ENCODE results near the gene FARS2.

Gene FARS2

GRCh38 chr6:5471637-5472398, 210.5 kb downstream of the FARS2 start:
- DNase-seq, result no peak

GRCh38 chr6:5472571-5472970, 211.3 kb downstream of the FARS2 start:
- DNase-seq, result no peak

GRCh38 chr6:5475779-5476178, 214.5 kb downstream of the FARS2 start:
- DNase-seq, result no peak

GRCh38 chr6:5478380-5478779, 217.1 kb downstream of the FARS2 start:
- no peak for DNase-seq

GRCh38 chr6:5481033-5481432, 219.7 kb downstream of the FARS2 start:
- DNase-seq, result no peak

DNA sequence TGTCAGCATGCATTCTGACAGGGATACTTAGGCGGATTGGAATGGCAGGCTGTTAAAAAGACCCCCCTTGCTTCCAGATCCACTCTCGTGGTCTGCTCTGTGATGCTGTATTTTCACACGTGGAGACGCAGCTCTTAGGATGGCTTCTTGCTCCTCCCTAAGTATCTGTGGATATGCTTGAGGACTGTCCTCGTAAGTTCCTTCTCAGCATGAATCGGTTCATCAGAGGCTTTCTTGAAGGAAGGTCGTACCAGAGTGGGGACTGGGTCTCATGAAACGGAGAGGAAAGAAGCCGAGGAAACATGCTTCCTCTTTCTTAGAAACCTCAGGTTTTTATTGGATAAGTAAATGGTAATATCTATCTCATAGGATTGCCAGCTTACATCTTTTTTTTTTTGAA, 220.4 kb downstream of the FARS2 start:
- DNase-seq, result no peak

DNA sequence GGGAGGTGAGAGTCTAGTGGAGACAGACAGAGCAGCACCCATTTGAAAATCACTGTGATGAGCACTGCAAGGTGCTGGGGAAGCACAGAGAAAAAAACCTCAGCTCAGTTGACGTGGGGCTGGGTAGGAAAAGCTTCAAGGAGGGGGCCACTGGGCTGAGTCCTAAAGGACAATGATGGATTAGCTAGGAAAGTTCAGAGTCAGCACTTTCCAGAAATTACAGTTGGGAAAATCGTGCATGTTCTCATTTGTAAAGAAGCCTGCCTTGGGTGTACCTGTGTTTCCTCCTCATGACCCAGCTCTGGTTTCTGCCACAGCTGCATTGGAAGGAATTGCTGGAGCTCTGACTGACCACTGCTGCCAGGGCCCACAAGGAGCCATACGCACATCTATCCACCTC, 221.3 kb downstream of the FARS2 start:
- DNase-seq, result no peak

- no peak for DNase-seq
Measured at GRCh38 chr6:5484692-5485091, 223.4 kb downstream of the FARS2 start.

- no peak for DNase-seq
Measured at GRCh38 chr6:5486214-5486613, 224.9 kb downstream of the FARS2 start.

- DNase-seq, result no peak
Measured at GRCh38 chr6:5490501-5491069, 229.3 kb downstream of the FARS2 start.

DNA sequence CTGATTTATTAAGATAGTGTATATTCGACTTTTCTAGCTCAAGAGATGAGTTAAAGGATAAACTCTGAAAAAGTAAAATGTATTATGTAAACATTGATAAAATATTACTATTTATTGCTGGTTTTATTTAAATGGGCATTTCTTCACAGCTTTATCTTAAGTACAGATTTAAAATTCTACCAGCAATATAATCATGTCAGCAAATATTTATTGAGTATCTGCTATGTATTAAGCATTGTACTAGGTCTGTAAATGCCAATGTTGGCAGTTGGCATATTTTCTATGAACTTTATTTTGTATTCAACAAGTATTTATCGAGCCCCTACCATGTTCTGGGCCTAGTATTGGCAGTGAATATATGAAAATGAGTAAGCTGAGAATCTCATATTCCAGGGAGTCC, 231.0 kb downstream of the FARS2 start:
- no peak for DNase-seq

DNA sequence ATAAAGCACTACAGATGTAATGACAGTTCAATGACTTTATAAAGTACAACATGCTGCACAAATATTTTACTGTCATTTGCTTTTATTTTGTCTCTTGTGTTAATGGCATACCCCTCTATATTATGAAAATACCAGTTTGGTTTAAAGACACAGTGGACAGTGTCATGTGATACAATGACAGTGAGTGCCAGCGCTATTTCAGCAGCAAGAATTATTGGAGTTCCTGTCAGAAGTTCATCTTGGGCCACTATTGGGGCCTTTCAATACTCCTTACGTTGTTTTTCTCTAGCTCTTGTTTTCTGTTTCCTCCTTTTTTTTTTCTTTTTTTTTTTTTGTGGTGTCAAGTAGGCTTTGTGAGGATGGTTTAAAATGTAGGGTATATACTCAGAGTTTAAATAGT, 232.5 kb downstream of the FARS2 start:
- DNase-seq, result no peak

GRCh38 chr6:5497896-5498578, 236.7 kb downstream of the FARS2 start:
- no peak for DNase-seq

- DNase-seq, result no peak
Measured at GRCh38 chr6:5498579-5498899, 237.2 kb downstream of the FARS2 start.

DNA sequence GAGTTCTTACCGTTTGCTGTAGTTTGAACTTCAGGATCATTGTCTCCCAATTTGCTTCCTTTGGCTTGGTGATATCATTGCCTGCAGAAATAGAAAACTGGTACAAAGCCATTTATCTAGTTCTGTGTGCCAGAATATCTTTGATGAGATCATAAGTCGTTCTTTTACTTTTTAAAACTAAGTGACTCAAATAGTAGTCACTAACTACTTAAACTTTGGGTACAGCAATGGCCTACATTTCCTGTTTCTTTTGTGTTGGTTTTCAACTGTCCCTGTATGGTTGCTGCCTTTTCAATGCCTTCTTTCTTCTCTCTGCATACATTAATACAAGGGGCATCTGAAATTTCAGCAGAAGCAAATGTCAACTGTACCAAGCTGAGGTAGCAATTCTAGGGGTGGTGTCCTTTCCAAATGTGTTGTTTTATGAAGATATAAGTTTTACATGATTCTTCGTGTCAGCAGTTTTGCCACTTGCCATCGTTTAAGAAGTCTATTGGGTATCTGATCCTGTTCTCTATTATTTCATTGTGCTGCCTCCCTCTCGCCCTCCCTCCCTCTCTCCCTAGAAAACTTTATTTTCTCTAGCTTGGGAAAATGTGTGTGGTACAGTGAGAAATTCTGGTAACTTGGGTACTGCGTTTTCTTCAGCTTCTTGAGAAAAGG, 238.5 kb downstream of the FARS2 start:
- DNase-seq, result no peak

DNA sequence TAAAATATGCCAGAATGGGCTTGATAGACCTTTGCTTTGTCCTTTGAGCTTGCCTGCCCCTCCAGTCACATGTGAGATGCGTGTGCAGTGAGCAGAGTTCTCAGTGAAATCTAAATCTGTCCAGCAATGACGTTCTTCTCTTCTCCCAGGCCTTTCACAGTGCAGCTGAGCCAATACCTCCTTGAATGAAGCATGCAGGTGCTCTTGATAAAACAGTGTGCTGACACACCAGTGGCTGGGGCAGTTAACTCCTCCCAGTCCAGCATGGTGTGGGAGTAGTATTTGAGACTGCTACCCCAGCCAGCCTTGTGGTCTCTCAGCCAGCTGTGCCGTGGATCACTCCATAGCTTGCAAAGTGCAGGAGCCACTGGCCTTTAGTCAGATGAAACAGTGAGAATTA, 240.5 kb downstream of the FARS2 start:
- DNase-seq, result no peak

DNA sequence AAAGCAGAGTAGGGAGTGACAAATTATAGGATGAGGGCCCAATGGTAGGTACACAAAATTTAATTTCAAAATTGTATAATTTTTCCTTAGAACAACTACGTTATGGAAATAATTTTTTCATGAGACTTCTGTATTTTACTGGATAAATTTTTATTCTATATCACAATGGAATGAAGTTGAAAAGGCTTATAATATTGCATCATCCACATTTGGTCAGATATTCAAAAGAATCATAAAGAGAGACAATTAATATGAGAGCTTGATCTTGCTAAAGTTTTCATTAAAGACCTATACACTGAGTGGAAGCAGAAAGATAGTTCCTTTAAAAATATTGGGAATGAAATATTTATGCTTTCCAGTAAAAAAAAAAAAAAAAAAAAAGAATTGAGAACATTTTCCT, 242.8 kb downstream of the FARS2 start:
- no peak for DNase-seq

GRCh38 chr6:5506149-5506548, 244.8 kb downstream of the FARS2 start:
- DNase-seq, result no peak

DNA sequence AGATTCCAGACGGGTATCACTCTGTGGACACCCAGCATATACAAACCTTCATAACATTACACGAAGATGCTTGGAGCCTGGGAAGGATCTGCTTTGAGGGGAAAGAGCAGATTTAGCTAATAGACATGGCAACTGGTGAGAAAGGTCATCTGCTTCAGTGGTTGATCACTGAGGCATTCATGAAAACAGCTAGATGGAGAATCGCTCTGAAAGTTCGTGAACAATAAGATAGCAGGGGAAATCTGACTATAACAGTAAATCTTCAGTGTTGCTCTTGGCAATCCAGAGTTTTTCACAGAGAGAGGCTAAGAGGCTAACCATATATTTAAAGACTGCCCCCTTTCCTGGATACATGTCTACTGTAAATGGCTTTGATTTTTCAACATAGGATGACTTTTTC, 245.3 kb downstream of the FARS2 start:
- DNase-seq, result no peak

GRCh38 chr6:5507131-5507681, 245.9 kb downstream of the FARS2 start:
- DNase-seq, result no peak

GRCh38 chr6:5509106-5509505, 247.8 kb downstream of the FARS2 start:
- DNase-seq, result no peak

GRCh38 chr6:5510331-5511133, 249.2 kb downstream of the FARS2 start:
- no peak for DNase-seq

DNA sequence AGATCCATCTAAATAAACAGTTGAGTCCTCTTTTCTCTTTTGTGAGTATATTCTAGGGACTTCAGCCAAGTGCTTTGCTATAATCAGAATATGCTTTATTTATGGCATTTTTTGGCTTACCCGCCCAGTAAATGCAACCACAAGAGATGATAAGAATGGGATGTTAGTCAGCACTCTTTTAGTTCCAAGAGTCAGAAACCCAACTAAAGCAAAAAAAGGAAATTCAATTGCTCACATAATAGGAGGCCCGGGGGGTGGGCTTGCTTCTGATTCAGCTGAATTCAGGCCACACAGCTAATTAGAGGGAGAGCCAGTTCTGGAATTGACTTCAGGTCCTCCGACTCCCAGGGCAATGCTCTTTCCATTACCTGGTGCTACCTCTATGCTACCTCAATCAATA, 250.6 kb downstream of the FARS2 start:
- no peak for DNase-seq

Data from activated T-cell treated with anti-CD3 and anti-CD28 coated beads for 4 hours (primary cell).